B cell (primary cell): ENCODE measurements around the gene UPK1B.

Source experiments
- EZH2 ChIP-seq: IDR thresholded peaks from 2 replicates; pipeline ENCODE4 v1.6.1; 2012; ENCODE audit warnings: borderline replicate concordance, low read depth, mild to moderate bottlenecking, moderate library complexity, low read length; ENCODE audit not compliant: insufficient read depth, poor library complexity, severe bottlenecking
- TF ChIP-seq, protein P1 (sequence below): fragments of 200-600 bp; IDR thresholded peaks from one replicate; pipeline ENCODE4 v1.8.0; 2022; ENCODE audit warnings: antibody characterized with exemption, mild to moderate bottlenecking

DNA sequence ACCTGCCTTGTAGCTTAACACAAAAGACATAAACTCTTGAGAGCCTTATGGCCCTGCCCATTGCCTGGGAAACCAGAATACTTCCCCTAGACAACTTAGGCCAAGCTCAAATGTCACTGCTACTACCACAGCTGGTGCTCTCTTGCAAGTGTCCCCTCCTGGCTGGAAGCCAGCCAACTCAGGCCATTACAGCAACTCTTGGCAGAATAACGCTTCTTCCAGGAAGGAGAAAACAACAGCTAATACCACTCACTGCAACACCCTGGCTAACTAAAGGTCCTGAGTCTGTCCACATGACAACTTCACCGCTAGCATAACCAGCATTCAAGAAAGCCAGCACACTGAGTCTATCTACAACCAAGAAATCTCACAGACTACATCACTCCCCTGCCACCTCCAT is 72.4 kb downstream of the UPK1B start:
- TF ChIP-seq, protein P1, sequence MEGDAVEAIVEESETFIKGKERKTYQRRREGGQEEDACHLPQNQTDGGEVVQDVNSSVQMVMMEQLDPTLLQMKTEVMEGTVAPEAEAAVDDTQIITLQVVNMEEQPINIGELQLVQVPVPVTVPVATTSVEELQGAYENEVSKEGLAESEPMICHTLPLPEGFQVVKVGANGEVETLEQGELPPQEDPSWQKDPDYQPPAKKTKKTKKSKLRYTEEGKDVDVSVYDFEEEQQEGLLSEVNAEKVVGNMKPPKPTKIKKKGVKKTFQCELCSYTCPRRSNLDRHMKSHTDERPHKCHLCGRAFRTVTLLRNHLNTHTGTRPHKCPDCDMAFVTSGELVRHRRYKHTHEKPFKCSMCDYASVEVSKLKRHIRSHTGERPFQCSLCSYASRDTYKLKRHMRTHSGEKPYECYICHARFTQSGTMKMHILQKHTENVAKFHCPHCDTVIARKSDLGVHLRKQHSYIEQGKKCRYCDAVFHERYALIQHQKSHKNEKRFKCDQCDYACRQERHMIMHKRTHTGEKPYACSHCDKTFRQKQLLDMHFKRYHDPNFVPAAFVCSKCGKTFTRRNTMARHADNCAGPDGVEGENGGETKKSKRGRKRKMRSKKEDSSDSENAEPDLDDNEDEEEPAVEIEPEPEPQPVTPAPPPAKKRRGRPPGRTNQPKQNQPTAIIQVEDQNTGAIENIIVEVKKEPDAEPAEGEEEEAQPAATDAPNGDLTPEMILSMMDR = no peak
- no peak for TF ChIP-seq EZH2
